ENCODE data around the gene RAB1B.
"Not testable (repeated sequence)": the region's sequence is repeated elsewhere in the genome, so short reads cannot be mapped to it uniquely, and the experiment has no call there.

Gene RAB1B

GRCh38 chr11:66317723-66318599, 49.5 kb downstream of the RAB1B start:
- in situ Hi-C loops (cut with MboI; ENCODE audit: low sequenced_read_pairs), result no loop called here

DNA sequence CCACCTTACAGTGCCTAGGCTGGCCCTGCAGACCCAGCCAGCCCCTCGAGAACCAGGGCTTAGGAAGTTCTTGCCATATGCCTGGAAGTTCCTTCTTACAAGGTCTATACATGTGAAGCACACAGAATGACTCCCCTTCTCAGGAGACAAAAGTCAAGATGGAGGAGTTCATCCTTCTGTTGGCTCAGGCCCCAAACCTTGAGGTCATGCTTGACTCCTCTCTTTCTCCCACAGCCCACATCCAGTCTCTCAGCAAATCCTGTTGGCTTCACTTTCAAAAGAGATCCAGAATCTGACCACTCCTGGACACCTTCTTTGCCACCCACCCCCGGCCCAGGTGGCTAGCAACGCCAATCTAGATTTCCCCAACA, 50.1 kb downstream of the RAB1B start:
- in situ Hi-C loops (cut with MboI; ENCODE audit: low sequenced_read_pairs), result no loop called here

- in situ Hi-C loops (cut with MboI; ENCODE audit: low sequenced_read_pairs), result not testable (repeated sequence)
Observed at GRCh38 chr11:66320289-66320688, 51.9 kb downstream of the RAB1B start.

- in situ Hi-C loops (cut with MboI; ENCODE audit: low sequenced_read_pairs), result not testable (repeated sequence)
Observed at GRCh38 chr11:66320748-66321147, 52.3 kb downstream of the RAB1B start.

- in situ Hi-C loops (cut with MboI; ENCODE audit: low sequenced_read_pairs), result no loop called here
Observed at GRCh38 chr11:66321606-66322005, 53.2 kb downstream of the RAB1B start.

DNA sequence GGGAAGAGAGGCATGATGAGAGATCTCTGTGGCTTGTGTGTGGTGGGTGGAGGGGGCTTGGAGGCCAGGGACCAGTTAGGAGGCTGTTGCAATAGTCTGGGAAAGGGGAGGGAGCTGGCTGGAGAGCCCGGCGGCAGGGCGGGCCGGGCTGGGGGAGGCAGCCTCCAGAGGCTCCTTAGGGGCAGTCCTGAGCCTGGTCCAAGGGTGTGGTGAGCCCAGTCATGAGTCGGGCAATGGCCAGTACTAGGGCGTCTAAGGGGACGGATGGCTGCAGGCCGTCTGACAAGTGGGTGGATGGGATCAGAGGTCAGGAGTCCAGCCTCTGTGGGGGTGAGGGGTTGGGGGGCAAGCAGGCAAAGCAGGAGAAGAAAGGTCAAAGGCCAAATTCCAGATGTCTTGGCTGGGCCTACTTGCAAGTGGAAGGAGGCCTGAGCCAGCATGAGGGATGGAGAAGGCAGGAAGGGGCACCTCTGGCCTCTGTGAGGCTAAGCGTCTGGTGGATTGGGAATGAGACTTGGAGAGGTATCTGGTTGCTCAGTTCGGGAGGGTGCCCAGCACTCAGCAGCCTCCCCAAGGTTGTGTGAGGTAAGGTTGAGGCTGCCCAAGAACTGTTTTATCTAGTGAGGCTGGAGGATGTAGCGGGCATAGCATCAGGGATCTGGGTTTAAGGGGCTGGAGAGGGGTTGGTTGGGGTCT, 54.4 kb downstream of the RAB1B start:
- in situ Hi-C loops (cut with MboI; ENCODE audit: low sequenced_read_pairs), result no loop called here

DNA sequence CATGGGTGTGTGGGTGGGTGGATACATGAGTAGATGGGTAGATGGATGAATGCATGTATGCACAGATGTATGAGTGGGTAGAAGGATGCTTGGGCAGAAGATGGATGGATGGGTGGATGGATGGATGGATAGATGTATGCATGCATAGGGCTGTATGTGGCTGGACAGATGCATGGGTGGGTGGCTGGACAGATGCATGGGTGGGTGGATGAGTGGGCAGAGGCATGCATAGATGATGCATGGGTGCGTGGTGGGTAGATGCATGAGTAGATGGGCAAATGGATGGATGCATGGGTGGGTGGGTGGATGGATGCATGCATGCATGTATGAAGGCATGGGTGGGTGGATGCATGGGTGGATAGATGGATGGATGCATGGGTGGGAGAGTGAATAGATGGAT, 55.2 kb downstream of the RAB1B start:
- in situ Hi-C loops (cut with MboI; ENCODE audit: low sequenced_read_pairs), result no loop called here

GRCh38 chr11:66324664-66325063, 56.2 kb downstream of the RAB1B start:
- in situ Hi-C loops (cut with MboI; ENCODE audit: low sequenced_read_pairs), result no loop called here

- in situ Hi-C loops (cut with MboI; ENCODE audit: low sequenced_read_pairs), result no loop called here
Observed at GRCh38 chr11:66325263-66325671, 56.8 kb downstream of the RAB1B start.

- in situ Hi-C loops (cut with MboI; ENCODE audit: low sequenced_read_pairs), result no loop called here
Observed at GRCh38 chr11:66326261-66327111, 58.0 kb downstream of the RAB1B start.

All from hTERT RPE-1 (cell line).